HG03139 (cell line): Measurements from ENCODE around the gene NLRC5.
"Not testable (repeated sequence)": the region's sequence is repeated elsewhere in the genome, so short reads cannot be mapped to it uniquely, and the experiment has no call there.

Experiments used
- ATAC-seq: cut with Tn5 transposase; IDR thresholded peaks from one replicate; pipeline ENCODE4 v1.9.1; 2021; ENCODE audit not compliant: unreplicated experiment

Gene NLRC5

DNA sequence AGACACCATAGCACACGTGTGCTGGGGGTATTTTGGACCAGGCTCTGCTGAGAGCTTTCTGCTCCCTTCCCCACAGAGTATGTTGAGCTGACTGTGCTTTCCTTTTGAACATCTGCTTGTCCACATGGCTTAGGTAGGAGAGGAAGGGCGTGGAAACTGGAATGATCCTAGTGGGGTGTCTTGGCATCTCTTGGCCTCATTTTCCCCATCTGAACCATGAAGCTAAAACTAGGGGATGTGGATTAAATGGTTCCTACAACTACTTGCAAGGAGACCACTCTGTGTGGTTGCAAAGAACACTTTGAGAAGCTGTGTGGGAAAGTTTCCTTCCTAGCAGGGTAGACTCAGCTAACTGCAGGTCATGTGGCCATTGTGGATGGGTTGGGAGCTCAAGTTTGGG is 6.7 kb upstream of the NLRC5 start:
- ATAC-seq = no peak

GRCh38 chr16:56983211-56983751 is 6.1 kb upstream of the NLRC5 start:
- no peak for ATAC-seq

DNA sequence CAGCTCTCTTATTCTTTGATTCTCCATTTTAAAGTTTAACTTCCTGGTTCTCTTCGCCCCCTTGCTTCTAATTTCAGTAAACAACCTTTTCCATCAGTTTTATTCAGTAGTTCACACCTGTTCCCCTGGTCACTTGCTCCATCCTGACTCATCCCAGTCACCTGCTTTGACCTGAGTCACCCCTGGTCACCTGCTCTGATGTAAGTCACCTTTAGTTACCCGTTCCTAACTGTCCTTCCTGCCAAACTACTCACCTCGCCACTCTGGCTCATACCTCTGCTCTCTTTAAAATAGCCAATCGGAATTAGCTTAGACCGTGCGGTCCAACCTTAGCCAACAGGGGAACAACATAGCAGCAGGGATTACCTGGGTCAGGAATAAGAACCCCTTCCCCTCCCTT is 4.7 kb upstream of the NLRC5 start:
- no peak for ATAC-seq

DNA sequence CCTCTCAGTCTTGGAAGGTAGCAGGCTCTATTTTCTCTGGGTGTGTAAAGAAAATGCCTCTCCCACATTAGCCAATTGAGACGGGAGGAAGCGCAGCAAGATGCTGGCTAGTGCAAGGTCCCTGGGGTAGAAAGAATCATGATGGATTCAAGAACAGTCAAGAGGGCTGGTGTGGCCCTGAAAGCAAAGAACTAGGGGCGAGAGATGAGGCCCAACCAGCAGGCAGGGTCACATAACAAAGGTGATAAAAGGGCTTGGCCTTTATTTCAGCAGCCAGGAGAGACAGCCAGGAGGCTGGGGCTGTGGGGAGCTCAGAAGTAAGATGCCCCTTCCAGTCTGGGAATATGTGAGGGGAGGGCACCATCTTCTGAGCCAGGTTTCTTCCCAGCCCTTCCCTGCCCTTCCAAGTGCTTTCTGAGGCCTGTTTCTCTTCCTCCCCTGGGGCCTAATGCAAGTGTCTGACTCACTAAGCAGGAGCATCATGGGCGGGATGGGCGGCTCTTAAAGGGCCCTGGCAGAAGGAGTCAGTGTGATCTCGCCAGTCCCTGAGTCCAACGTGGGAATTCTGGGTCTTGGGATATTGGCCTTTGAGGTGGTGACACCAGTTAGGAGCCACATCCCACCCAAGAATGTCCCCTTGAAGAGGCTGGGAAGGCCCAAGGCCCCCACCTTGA is 3.9 kb upstream of the NLRC5 start:
- no peak for ATAC-seq

DNA sequence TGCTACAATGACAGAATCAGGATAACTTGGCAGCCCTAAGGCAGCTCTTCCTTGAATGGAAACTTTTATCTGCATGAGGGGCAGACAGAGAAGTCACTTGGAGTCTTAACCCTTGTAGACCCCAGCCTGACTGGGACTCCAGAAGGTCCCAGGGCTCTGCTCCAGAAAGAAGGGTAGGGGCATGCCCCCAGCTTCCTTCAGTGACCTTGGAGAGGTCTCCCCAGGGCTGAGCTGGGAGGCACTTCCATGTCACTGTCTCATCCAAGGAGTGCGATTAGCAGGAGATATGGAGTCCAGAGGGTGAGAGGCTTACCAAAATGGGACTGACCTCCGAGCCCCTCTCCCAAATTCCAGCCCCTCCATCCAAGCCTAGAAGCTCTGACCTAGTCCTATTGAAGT is 3.4 kb upstream of the NLRC5 start:
- ATAC-seq = no peak

- no peak for ATAC-seq
Observed at GRCh38 chr16:56986361-56986760, 3.0 kb upstream of the NLRC5 start.

GRCh38 chr16:56986908-56987307 is 2.4 kb upstream of the NLRC5 start:
- not testable (repeated sequence) for ATAC-seq

GRCh38 chr16:56987692-56988091 is 1.7 kb upstream of the NLRC5 start:
- ATAC-seq = no peak

DNA sequence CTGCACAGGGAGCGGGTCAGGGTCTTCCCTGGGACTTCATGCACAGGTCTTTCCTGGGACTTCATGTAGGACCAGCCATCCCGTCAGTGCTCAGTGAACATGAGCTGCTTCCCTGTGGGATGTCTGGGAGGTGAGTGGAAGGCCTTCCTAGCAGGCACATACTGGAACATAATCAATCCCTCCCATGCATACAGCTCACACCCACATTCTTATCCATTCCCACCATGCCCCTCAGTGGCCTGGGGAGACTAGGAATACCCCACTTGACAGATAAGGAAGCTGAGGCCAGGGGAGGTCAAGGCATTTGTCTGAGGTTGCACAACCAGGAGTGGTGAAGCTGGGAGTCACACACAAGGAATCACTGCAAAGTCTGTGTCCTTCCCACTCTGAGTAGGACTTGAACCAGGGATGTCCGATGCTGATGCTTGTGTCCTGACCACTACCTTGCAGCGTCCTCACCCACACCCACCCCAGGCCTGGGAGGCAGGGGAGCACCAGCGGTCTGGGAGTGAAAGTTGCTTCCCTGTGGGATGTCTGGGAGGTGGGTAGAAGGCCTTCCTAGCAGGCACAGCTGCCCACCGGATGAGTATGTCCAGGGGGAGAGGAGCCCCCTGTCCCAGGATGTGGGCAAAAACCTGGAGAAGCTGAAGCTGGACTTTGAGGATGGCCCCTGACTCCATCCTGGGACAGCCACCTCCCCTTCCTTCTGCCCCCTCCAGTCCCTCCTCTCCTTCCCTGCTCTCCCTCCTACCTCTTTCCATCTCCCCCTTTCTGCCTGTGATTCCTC is 1.0 kb upstream of the NLRC5 start:
- ATAC-seq = no peak

DNA sequence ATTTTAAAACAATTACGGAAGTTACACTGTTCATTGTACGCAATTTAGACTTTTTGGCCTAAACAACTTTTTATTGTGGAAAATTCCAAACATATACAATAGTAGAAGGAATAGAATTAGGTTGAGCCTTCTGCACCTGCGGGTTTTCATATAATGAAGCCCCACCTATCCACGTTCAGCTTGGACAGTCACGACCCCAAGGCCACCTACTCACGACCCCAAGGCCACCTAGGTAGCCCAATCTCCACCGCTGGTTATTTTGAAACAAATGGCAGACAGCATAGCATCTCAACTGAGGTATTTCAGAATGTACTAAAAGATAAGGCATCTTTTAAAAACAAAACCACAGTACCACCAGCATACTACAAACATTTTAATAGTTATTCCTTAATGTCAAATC is 631 bp downstream of the NLRC5 start:
- no peak for ATAC-seq

GRCh38 chr16:56990407-56991286 is 1.3 kb downstream of the NLRC5 start:
- ATAC-seq = no peak

GRCh38 chr16:56992431-56992830 is 3.1 kb downstream of the NLRC5 start:
- ATAC-seq = not testable (repeated sequence)

DNA sequence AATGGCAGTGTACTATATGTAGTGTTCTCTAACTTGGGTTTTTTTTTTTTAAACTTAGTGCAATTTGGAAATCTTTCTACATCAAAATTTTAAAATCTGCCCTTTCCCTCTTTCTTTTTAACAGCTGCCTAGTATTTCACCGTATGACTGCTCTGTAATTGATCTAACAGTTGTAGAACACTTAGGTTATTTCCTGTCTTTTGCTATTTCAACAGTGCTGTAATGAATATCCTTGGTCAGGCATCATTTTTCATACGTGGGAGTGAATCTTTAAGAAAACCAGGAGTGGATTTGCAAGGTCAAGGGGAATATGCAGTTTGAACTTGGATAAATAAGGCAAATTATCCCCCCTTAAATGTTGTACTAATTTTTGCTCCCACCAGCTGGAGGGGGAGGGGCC is 3.8 kb downstream of the NLRC5 start:
- ATAC-seq = no peak

GRCh38 chr16:56994311-56994710 is 5.0 kb downstream of the NLRC5 start:
- no peak for ATAC-seq

DNA sequence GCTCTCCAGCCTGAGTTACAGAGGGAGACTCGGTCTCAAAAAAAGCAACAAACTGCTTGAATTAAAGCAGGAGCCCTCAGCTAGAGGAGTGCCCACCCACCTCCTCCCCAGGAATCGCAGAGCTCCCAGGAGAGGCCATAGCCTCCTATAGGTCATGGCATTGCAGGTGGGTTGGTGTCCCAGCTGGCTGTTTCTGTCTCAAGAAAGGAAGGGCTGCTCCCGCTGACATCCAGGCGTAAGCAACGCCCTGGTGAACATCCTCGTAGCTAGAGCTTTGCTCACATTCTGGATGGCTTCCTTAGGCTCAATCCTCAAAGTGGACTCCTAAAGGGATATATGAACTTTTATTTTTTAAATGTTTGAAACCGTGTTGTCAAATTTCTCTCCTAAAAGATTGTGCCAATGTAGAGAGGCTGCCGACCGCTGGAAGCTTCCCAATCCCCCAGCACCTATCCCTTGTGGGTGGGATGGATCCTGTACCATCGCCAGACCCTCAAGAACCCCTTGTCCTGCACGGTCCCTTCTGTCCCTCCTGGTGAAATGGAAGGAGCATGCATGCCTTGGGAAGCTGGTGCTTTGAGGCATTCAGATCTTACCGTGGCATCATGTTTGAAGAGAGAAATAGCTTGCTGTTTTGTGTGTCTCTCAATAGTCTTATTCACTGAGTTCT is 5.9 kb downstream of the NLRC5 start:
- no peak for ATAC-seq

- ATAC-seq = no peak
Observed at GRCh38 chr16:56997264-56997663, 7.9 kb downstream of the NLRC5 start.

DNA sequence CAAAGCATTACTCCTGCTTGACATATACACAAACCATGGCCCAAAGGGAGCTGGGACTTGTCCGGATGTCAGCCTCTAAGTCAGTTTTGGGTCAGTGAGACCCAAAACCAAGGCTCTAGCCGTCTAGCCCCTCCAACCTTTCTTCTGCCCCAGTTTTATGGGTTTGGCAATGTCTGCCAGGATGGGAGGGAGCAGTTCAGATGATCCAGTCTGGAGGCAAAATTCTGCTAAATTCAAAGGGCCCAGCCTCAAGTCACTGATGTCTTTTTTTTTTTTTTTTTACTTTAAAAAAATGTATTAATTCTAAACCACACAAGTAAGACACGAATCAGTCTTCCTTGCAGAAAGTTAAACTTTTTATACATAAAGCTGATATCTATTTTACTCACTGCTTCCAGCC is 8.6 kb downstream of the NLRC5 start:
- no peak for ATAC-seq

DNA sequence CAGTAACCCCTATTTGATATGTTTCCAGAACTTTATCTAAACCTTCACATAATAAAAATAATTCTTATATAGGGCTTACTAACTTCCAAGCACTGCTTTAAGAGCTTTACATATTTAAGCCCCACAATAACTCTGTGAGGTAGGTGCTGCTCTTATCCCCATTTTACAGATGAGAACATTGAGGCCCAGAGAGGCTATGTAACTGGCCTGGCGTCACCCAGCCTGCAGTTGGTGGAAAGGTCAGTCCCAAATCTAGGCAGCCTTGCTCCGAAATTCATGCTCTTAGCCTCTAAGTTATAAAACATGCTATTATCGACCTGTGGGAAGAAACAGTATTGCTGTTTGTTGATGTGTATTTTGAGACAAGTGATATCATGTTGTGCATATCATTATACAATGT is 9.0 kb downstream of the NLRC5 start:
- no peak for ATAC-seq

DNA sequence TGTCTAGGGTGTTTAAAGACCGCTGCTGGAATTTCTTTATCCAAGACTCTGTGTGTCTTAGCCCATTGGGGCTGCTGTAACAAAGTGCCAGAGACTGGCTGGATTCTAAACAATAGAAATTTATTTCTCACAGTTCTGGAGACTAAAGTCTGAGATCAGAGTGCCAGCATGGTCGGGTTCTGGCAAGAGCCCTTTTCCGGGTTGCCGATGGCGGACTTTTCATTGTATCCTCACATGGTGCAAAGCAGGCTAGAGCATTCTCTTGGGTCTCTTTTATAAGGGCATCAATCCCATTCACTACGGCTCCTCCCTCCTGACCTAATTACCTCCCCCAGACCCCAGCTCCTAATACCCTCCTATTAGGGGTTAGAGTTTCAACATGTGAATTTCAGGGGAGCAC is 9.5 kb downstream of the NLRC5 start:
- no peak for ATAC-seq

- ATAC-seq = no peak
Observed at GRCh38 chr16:56999409-57000270, 10.3 kb downstream of the NLRC5 start.
